Activated T-cell treated with anti-CD3 and anti-CD28 coated beads, Interleukin-2, amount 50 U/mL, for 48 hours (primary cell): ENCODE results near the gene CNTFR.

ENCODE experiments used
- DNase-seq, 2 experiments: peaks; one replicate each; pipeline ENCODE4 v3.0.0-alpha.2; 2020

CNTFR gene

DNA sequence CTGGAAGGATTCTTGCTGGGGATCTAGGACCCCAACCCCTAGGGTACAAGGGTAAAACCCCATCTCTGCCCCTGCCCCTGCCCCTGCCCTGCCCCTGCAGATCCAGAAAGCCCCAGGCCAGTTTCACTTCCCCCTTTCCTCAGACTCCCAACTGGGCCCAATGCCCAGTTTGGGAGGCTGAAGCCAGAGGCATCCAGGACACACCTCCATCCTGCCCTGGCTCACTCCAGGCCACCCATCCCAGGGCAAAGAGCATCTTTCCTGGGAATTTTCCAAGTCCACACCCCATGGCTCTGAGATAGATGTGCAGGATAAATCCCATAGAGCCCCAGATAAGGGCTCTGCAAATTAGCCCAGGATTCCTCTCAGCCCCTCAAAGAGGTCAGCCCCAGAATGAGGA lies 17.4 kb downstream of the CNTFR start:
- DNase-seq, result no peak

DNA sequence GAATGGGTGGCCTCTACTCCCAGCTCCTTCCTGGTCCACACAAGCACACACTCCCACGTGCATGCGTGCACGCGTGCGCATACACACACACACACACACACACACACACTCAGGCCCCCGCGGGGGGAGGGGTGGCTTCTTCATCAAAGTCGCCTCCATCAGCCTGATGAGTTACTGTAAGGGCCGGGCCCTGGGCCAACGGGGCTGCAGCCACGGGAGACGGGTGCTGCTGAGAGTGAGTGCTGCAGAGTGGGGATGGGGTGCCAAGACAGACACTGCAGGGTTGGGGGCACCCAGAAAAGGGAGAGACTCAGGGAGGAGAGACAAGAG lies 18.1 kb downstream of the CNTFR start:
- DNase-seq, result no peak

DNA sequence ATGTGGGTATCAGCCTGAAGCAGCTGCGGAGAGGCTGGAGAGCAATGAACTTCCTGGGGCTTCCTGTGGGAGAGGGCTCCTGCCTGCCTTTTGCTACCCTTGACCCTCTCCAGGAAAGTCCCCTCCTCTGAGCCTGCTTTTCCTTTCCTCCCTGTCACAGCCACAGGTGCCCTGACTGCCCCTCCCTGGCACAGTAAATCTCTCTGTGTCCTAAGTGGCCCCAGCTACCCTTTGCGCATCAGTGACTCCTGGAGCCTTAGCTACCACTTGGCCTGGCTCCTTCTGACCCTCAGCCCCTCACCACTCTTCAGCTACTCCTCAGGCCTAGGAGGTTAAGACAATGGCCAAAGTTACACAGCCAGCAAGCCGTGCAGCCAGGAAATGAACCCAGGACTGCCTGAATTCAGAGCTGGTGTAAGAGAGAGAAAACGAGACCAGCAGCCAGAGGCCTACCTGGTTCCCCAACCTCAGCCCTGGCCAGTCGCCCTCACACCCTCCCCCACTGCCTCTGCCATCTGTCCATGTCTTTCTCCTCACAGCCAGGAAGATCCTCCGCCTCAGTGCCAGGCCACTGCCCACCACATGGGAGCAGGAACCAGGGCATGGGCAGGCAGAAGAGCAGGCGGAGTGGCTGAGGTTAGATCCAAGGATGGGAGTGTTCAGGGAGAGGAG lies 18.6 kb downstream of the CNTFR start:
- DNase-seq, result no peak

DNA sequence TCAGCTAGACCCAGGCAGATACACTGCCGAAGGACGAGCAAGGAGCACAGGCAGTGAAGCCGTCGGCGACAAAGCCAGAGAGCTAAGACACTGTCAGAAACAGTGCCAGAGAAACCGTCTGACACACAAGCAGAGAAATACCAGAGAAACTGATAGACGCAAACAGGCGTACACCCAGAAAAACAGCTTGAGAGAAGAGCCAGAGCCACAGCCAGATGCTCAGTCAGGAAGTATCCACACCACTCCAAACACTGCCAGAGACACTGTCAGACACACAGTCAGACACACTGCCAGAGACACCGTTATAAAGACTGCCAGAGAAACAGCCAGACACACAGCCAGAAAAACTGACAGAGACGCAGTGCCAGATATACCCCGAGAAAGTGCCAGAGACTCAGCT lies 19.1 kb downstream of the CNTFR start:
- no peak for DNase-seq

DNA sequence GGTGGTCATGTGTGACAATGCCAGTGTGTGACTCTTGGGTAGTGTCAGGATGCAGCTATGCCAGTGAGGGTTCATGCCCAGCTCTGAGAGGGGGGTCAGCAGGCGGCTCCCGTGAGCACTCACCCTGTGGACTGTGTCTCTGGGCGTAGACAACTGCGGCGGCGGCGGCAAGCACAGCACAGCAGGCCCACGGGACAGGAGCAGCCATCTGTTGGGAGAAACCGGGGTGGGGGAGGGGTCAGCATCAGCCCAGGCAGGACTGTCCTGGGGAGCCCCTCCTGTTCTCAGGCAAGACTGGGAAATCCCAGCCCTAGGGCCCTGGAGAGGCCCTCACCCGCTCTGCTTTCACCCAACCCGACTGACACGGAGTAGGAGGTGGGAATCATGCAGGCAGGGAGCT lies 20.8 kb downstream of the CNTFR start:
- DNase-seq, result no peak

DNA sequence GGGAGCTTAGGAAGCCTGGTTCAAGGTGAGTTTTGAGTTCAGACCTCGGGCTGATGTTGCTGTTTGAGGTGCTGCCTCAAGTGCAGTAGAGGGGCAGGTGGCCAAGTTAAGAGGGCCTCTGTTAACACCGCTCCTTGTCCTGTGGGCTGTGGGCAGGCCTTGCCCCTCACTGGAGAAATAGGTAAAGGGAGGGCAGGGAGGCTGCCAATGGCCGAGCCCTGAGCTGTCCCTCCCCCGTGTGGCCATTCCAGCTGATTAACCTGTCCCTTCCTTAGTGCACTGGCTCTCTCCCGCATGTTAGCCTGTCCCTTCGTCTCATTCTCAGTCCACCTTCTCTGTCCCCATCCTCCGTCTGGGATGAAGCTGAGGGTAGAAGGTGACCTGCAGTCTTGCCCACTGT lies 21.4 kb downstream of the CNTFR start:
- no peak for DNase-seq

DNA sequence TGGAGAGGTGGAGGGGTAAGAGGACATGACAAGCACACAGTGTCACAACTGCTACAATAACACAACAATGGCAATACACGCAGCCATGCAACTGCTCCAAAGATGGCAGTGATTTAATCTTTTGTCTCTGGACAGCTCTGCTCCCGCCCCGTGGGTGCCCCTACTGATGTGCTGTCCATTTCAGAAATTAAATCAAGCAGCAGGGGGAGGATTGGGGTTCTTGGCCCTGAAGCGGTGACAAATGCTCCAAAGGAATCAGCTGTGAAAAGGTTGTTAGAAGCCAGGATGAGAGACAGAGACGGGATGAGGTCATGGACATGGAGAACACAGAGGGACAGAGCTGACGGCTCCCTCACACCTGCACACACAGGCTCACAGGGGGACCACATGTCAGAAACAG lies 22.6 kb downstream of the CNTFR start:
- no peak for DNase-seq

DNA sequence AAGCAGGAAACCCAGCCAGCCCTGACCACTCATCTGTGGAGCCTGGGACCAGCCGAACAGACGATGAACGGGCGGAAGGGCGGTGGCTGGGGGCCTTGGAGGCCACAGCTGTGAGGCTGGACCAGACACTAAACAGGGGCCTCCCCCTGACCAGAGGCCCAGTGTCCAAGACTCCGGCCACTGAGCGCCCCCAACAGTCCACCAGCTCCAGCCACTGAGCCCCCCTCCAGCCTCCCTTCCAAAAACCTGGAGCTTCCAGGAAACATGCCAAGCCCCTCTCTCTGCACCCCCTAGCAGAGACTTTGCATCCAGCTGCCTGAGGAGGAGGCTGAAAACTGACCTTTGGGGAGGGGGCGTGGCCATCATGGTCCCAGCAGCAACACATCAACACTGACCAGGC lies 23.2 kb downstream of the CNTFR start:
- no peak for DNase-seq

DNA sequence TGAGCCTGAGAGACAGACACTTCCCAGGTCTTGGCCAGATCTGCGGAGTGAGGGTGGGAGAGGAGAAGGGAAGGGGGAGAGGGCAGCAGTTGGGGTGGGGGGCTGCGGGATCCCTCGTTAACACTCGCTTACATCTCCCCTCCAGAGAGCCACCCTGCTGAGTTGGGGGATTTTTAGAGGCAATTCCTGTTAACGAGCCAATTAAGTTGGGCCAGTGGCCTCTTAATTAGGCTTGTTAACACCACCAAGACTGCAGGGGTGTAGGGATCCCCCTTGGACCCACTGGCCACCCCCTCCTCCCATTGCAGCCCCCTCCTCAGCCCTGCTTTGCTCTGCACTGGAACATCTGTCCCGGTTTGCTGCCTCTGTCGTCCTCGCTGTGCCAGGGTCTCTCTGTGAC lies 23.7 kb downstream of the CNTFR start:
- no peak for DNase-seq

DNA sequence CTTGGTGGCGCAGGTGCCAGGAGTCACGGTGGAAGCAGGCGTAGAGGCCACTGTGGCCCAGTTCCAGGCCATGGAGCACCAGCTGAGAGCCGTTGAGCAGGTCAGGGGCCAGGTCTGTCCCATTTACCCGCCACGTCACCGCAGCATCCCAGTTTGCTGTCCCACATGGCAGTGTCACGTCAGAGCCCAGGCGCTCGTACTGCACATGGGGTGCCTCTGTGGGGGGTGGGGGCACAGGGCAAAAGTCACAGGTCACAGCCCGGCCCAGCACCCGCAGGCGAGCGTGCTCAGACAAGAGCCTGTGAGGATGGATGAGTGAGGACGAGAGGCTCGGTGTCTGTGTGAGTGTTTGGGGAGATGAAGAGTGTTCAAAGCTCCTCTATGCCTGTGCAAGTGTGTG lies 24.9 kb downstream of the CNTFR start:
- DNase-seq, result no peak

DNA sequence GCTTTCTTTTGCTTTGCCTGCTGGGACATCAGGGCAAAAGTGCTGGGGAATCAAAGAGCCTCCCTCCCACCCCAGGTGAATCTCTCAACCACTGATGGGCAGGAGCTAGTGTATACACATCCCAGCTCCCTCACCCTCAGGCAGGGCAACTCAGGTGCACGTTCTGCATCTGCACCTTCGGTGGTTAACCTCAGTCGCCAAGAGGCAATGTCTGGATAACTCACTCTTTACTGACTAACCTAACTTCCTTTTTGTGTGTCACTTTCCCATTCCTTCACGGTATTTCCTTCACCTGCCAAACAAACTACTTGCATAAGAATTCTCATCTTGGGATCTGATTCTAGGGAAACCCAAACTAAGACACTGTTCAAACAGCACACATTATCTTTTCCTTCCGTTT lies 26.3 kb downstream of the CNTFR start:
- DNase-seq, result no peak

DNA sequence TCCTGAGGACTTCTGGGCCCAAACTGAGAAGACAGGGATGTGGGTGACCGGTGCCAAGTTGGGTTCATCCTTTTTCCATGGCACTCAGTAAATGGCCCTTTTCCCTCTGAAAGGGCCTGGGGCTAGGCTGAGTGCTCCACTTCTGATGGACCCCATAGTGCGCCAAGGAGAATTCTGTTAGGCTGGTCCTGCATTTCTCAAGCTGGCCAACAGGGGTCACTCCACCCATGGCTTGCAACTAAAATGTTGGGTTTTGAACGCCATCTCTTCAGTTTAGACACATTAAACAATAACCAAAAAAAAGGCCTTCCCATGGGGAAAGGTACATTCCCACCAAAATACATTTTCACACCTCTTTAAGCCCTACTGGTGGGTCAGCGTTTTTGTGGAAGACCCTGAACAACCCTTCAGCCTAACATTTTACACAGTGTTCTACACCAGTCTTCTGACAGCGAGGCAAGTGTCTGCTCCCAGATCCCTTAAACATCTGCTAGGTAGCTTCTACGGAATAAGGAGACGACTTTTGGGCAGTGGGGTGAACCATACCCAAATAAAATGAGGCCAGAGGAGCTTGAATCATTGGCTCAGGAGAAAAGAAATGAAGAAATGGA lies 27.3 kb downstream of the CNTFR start:
- DNase-seq, result peak; percentile 64 to 67

DNA sequence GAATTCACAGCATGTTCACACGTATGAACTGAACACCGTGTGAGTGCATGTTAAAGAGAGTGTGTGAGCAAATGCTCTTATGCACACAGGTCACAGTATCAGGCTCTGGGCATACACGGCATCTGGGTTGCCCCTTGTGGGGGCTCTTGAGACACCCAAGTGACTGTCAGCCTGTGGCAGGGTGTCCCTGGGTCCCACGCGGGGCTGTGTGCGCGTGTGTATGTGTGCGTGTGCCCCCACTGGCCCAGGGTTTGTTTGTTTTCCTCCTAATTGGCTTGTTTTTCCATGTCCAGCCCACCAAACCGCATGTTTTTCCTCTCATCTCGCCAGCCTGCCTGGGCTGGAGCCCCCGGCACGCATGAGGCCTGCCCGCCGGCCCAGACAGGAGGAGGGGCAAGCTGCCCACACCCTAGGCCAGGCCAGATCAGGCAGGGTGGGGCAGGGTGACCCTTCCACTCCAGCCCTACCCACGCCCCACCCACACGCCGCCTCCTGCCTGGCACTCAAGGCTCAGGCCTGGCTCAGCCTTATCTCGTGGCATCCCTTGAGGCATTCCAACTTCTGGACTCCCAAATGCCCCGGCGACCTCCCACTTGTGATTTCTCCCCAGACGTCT lies 28.8 kb downstream of the CNTFR start:
- DNase-seq, result no peak

DNA sequence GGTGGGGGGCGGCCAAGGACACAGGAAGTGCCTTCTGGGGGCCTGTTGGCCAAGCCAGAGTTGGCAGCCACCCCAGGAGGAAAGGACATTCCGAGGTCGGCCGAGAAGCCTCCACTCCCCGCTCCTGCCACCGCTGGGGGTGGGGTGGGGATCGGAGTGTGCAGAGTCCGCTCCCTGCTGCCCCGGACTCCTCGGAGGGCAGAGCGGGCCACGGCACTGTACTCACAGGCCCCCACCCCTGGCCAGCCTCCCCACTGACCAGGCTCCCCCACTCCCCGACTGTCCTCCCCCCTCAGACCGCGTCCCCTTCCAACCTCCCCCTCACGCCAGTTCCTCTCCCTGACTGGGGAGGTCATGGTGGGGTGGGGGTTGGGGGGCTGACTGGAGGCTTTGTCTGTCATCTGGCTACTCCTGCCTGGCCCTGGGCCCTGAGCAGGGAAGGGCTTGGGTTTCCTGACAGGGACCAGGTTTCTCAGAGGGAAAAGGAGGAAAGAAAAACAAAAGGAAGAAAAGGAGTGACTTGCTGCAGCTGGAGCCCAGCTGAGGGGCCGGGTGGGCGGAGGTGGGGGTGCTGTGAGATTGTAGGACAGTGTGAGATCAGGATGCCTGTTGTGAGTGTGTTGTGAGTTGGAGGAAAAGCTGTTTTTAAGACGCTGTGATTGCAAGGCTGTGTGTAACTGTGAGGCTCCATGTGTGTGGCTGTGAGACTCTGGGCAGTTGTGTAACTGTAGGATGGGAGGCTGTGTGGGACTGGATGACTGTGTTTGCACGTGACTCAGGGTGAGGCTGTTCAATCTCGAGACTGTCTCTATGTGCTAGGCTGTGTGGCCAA lies 29.7 kb downstream of the CNTFR start:
- DNase-seq, result no peak

DNA sequence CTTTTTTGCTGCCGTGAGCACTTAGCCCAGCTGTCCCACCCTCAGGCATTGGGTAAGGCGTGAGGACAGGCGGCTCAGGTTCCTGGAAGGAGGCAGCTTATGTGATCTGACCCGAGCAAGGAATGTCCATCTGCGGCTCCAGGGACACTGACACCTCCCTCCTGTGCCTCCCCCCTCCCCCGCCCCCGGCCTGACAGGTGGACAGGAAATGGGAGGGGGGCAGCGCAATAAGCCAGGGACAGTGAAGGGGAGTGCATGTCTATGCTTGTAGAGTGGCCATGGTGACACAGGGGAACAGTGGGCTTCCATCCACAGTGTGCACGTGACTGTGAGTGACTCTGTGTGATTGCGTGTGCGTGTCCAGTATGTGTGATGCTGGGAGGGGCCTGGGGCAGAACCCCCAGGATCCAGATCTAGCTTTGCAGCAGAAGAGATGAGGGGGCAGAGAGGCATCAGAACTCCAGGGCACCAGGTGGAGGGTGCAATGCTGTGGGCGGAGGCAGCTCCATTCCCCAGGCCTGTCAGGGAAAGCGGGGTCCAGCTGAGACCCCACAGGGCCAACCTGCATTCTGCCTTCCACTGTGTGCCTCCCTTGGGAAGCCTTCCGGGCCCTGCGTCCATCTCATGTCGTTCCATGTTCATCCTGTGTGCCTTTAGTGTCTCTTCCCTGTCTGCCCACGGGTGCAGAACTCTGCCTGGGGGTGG lies 30.5 kb downstream of the CNTFR start:
- no peak for DNase-seq

DNA sequence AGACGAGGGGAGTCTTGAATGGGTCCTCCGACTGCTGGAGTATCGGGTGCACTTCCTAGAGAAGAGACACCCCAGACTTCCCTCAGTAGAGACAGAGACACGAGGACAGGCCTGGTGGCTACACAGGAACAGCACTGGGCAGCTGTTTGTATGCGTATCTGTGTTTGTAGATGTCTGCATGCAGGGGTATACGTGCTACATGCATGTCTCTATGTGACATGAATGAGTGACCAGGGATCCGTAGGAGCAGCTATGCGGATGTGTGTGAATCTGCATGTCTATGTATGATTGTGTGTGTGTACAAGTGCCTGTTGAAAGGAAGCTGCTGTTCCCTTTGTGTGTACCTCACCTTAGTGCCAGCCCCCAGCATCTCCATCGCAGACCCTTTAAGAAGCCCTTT lies 31.2 kb downstream of the CNTFR start:
- DNase-seq, result no peak

DNA sequence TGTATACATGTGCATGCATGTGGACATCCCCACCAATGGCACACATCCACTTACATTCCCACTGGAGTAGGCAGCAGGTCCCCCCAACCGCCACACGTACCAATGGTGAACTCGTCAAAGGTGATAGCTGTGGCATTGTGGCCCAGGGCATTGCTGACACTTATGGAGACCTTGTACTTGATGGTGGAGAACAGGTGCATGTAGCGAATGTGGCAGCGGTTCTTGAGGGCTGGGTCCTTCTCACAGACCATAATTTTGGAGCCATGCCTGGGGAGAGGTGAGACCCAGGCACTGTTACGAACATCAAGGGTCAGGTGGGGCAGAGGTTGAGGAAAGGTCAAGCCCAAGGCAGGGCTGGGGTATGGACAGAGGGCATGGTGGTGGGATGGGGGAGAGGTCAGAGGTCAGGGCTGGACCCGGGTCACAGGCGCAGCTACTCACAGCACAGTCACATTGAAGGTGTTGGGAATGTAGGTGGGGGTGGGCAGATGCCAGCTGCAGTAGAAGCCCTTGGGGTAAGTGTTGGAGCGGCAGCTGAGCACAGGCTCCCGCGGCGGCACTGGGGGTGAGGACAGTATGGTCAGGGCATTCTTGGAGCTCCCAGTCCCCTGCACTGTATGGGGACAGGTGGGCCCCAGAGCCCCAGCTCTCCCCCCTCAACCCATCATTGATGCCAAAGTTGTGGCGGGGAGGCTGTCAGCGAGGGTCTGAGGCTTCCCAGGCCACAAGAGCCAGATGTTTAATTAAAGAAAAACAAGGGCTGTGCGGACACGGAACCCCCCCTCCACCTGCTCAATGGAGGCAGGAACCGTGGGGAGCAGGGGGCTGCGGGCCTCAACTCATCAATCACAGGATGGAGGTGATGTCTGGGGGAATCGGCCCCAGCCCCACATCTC lies 31.9 kb downstream of the CNTFR start:
- no peak for DNase-seq

DNA sequence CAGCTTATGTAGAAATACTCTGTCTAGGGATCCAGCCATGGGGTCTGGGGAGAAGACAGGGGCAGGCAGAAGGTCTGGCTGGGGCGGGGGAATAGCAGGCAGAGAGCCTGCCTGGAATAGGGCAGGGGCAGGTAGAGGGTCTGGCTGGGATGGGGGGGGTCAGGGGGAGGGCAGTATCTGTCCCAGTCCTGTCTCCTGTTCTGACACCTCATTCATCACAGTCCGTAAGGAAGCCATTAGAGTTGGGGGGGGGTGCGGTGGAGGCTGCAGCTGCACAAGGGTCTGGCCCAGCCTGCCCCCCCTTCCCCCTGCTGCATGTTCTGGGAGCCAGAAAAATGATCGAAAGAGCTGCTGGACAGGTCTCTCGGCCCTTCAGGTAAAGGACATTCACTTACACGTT lies 32.6 kb downstream of the CNTFR start:
- DNase-seq, result no peak

DNA sequence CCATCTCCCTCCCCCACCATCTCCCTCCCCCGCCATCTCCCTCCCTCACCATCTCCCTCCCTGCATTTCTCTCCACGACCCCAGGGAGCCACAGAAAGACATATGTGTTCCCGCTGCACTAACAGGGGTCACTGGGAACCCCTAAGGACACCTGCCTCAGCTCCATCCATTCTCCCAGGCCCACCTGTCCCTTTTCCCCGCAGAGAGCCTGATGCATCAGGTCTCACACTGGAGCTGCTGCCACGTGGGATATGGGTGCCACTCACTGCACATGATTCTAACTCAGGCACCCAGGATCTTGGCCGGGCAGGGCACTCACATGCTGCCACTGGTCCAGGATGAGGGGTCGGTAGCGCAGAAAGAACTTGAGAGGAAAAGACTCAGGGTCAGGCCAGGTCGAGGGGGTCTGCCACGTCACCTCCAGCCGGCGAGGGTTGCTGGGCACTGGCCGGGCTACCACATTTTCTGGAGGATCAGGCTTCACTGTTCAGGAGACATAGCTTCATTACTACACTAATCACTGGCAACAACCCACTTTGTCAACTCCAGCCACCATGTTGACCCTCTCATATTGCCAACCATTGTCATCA lies 33.5 kb downstream of the CNTFR start:
- DNase-seq, result no peak

DNA sequence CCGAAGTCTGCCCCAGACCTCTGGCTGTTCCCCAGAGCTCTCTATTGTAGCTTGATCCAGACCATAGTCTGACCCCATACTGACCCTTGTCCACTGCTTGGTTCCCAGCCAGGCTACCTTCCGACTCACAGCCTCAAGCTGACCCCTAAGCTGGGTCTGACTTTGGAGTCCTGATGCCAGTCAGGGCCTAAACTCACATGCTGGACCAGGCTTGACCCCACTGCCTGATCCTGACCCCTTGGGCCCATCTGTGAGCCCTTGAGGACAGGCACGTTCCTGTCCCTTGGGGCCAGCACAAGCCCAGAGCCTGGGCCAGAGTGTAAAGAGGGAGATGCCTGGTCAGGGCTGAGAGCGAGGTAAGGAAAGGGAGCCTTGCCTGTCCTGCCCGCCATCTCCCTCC lies 34.0 kb downstream of the CNTFR start:
- no peak for DNase-seq

DNA sequence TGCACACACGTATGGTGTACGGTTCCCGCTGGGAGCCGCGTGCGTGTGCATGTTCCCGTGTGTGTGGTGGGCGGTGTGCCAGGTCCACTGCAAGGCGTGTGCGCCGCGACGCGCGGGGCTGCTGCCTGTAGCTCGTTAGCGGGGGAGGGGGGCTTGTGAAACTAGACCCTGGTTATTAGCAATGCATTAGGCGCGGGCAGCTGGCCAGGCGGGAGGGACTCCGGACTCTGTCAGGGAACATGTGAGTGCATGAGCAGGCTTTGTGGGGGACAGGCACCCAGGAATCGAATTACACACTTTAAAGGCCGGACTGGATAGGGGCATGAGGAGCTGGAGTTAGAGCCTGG lies 34.5 kb downstream of the CNTFR start:
- no peak for DNase-seq
